Vagina (tissue), 2 donors: ENCODE data around the gene SNED1.

ENCODE experiments used
- CTCF ChIP-seq, 3 experiments: fragments of 450-650 bp in 2 of 3; fragments of 200-600 bp in 1 of 3; sonication (generic) in 1 of 3; IDR thresholded peaks; one replicate each; pipeline ENCODE4 v1.5.1; 2017 to 2019; ENCODE audit warnings: antibody characterized with exemption in 3 of 3, mild to moderate bottlenecking in 2 of 3, moderate library complexity in 2 of 3
- POLR2A ChIP-seq, 2 donors: fragments of 450-650 bp; IDR thresholded peaks; one replicate each; pipeline ENCODE4 v1.6.1; 2017; ENCODE audit warnings: antibody characterized with exemption in 2 of 2, mild to moderate bottlenecking in 2 of 2, moderate library complexity in 2 of 2
- POLR2AphosphoS5 ChIP-seq, 2 donors: sonication (generic); formaldehyde crosslinking; IDR thresholded peaks; one replicate each; pipeline ENCODE4 v1.9.0; 2017; ENCODE audit warnings: antibody characterized with exemption in 2 of 2, mild to moderate bottlenecking in 2 of 2, low read depth in 1 of 2; ENCODE audit not compliant: insufficient read depth in 1 of 2

- TF ChIP-seq CTCF (IDR thresholded peaks at IDR 0.05) (no peak), POLR2AphosphoS5 (IDR thresholded peaks at IDR 0.05; ENCODE audit: insufficient read depth in 1 of 2, low read depth in 1 of 2) (no peak), POLR2A (IDR thresholded peaks at IDR 0.05) (no peak)
Observed at GRCh38 chr2:240965905-240966456, 32.4 kb upstream of the SNED1 start.
